ENCODE data around the gene PREB. TPM values are rescaled to one million over a fixed set of nuclear protein-coding genes. Genes with fewer than 3 reads are reported as not detected.
"Not testable (repeated sequence)": the region's sequence is repeated elsewhere in the genome, so short reads cannot be mapped to it uniquely, and the experiment has no call there.

PREB gene
- total RNA-seq, 2 donors from 2014 or later: 74.0 to 88.9 TPM

GRCh38 chr2:27122791-27123190 is 11.6 kb downstream of the PREB start:
- H3K27ac ChIP-seq: no peak overlapping the region
- no peaks in the 10 kb centered on the region for H3K9me3 ChIP-seq
- no peaks in the 10 kb centered on the region for H3K27me3 ChIP-seq (replicated peaks; ENCODE audit: insufficient read depth)
- 90% methylated on average over 7 of the region's 7 CpGs for WGBS
- TF ChIP-seq POLR2A (IDR thresholded peaks at IDR 0.05) (no peak), POLR2AphosphoS5 (IDR thresholded peaks at IDR 0.05) (no peak), CTCF (IDR thresholded peaks at IDR 0.05) (no peak)
- peaks cover 3% of the 10 kb centered on the region for H3K4me1 ChIP-seq (replicated peaks)
- H3K4me3 ChIP-seq: no peak overlapping the region
- intact Hi-C loops (cut with DNase I): loop anchor here (5.0 kb wide), 1 partner anchor 85 kb away; no protein-coding TSS in a partner anchor
- no peak for DNase-seq (ENCODE audit: low spot score)
- no peaks in the 10 kb centered on the region for H3K36me3 ChIP-seq

GRCh38 chr2:27121906-27122305 is 12.5 kb downstream of the PREB start:
- intact Hi-C loops (cut with DNase I): loop anchor here (5.0 kb wide), 1 partner anchor 85 kb away; no protein-coding TSS in a partner anchor
- H3K4me3 ChIP-seq: no peak overlapping the region
- DNase-seq (ENCODE audit: low spot score): no peak
- H3K9me3 ChIP-seq: no peaks in the 10 kb centered on the region
- no peak overlapping the region for H3K27ac ChIP-seq
- H3K4me1 ChIP-seq (replicated peaks): peaks cover 3% of the 10 kb centered on the region
- no peaks in the 10 kb centered on the region for H3K36me3 ChIP-seq
- no peaks in the 10 kb centered on the region for H3K27me3 ChIP-seq (replicated peaks; ENCODE audit: insufficient read depth)
- WGBS: 79% methylated on average over 2 of the region's 2 CpGs
- TF ChIP-seq POLR2A (IDR thresholded peaks at IDR 0.05) (no peak), POLR2AphosphoS5 (IDR thresholded peaks at IDR 0.05) (no peak), CTCF (IDR thresholded peaks at IDR 0.05) (no peak)

- H3K9me3 ChIP-seq; H3K27me3 ChIP-seq (replicated peaks; ENCODE audit: insufficient read depth); H3K27ac ChIP-seq; DNase-seq (ENCODE audit: low spot score); H3K4me1 ChIP-seq (replicated peaks); intact Hi-C loops (cut with DNase I); H3K36me3 ChIP-seq: not testable (repeated sequence)
- peak overlapping the region; percentile 28 to 36 for H3K4me3 ChIP-seq
- 83% methylated on average over 8 of the region's 8 CpGs for WGBS
Observed at GRCh38 chr2:27119330-27119670, 15.1 kb downstream of the PREB start.

- Histone ChIP-seq H3K9me3 (no peaks in the 10 kb centered on the region), H3K4me1 (replicated peaks) (peaks cover 3% of the 10 kb centered on the region), H3K36me3 (no peaks in the 10 kb centered on the region), H3K4me3 (peak within 1 kb of the TSS; percentile 28 to 36), H3K27ac (no peak within 1 kb of the TSS), H3K27me3 (replicated peaks; ENCODE audit: insufficient read depth) (no peaks in the 10 kb centered on the region)
- TF ChIP-seq CTCF (IDR thresholded peaks at IDR 0.05) (no peak), POLR2A (IDR thresholded peaks at IDR 0.05) (no peak), POLR2AphosphoS5 (IDR thresholded peaks at IDR 0.05) (no peak)
- intact Hi-C loops (cut with DNase I): no loop called here
- WGBS: 6% methylated on average over 29 of the region's 84 CpGs
- no peak for DNase-seq (ENCODE audit: low spot score)
Observed at GRCh38 chr2:27118525-27119329, 15.7 kb downstream of the PREB start, which contains the start of gene CGREF1. Gene CGREF1, minus strand, starts transcription at chr2:27119128. Its CDS starts 14,762 bp downstream, at chr2:27104366.

GRCh38 chr2:27117995-27118524 is 16.4 kb downstream of the PREB start:
- DNase-seq (ENCODE audit: low spot score): no peak
- 25% methylated on average over 14 of the region's 14 CpGs for WGBS
- Histone ChIP-seq H3K27ac (no peak overlapping the region), H3K9me3 (no peaks in the 10 kb centered on the region), H3K4me3 (peak overlapping the region; percentile 28 to 36), H3K27me3 (replicated peaks; ENCODE audit: insufficient read depth) (no peaks in the 10 kb centered on the region), H3K36me3 (no peaks in the 10 kb centered on the region), H3K4me1 (replicated peaks) (peaks cover 3% of the 10 kb centered on the region)
- no peak for TF ChIP-seq POLR2AphosphoS5 (IDR thresholded peaks at IDR 0.05)
- no peak for TF ChIP-seq POLR2A (IDR thresholded peaks at IDR 0.05)
- TF ChIP-seq CTCF (IDR thresholded peaks at IDR 0.05): no peak
- intact Hi-C loops (cut with DNase I): no loop called here
